GM19397 (cell line): ENCODE data around the gene KDM7A.
A peak's percentile ranks its signal among the peaks of the same experiment; 100 is the strongest.
"Not testable (repeated sequence)": the region's sequence is repeated elsewhere in the genome, so short reads cannot be mapped to it uniquely, and the experiment has no call there.

Experiments
- ATAC-seq: cut with Tn5 transposase; IDR thresholded peaks from one replicate; pipeline ENCODE4 v1.9.1; 2021; ENCODE audit warnings: mild to moderate bottlenecking, moderate library complexity; ENCODE audit not compliant: unreplicated experiment

Gene KDM7A

GRCh38 chr7:140176811-140177702 lies at the start of gene KDM7A:
KDM7A (minus strand) TSS chr7:140176983; CDS start chr7:140176937, 46 bp downstream.
- peak; percentile 84 for ATAC-seq

- no peak for ATAC-seq
Observed at GRCh38 chr7:140225562-140226249, 48.9 kb upstream of the KDM7A start.

GRCh38 chr7:140223515-140224221 lies 46.9 kb upstream of the KDM7A start:
- no peak for ATAC-seq

GRCh38 chr7:140222814-140223213 lies 46.0 kb upstream of the KDM7A start:
- no peak for ATAC-seq

- ATAC-seq, result no peak
Observed at GRCh38 chr7:140219672-140220524, 43.1 kb upstream of the KDM7A start.

- ATAC-seq, result no peak
Observed at GRCh38 chr7:140218656-140219055, 41.9 kb upstream of the KDM7A start.

GRCh38 chr7:140217750-140218501 lies 41.1 kb upstream of the KDM7A start:
- ATAC-seq, result no peak

- ATAC-seq, result no peak
Observed at GRCh38 chr7:140215281-140215680, 38.5 kb upstream of the KDM7A start.

- ATAC-seq, result no peak
Observed at GRCh38 chr7:140214075-140214684, 37.4 kb upstream of the KDM7A start.

- no peak for ATAC-seq
Observed at GRCh38 chr7:140213684-140214074, 36.9 kb upstream of the KDM7A start.

GRCh38 chr7:140212100-140212881 lies 35.5 kb upstream of the KDM7A start:
- ATAC-seq, result peak; percentile 35

- no peak for ATAC-seq
Observed at GRCh38 chr7:140211698-140212097, 34.9 kb upstream of the KDM7A start.

- peak; percentile 92 for ATAC-seq
Observed at GRCh38 chr7:140209866-140210609, 33.3 kb upstream of the KDM7A start.

- ATAC-seq, result no peak
Observed at GRCh38 chr7:140206616-140207389, 30.0 kb upstream of the KDM7A start.

GRCh38 chr7:140205600-140205999 lies 28.8 kb upstream of the KDM7A start:
- ATAC-seq, result no peak

GRCh38 chr7:140203556-140203955 lies 26.8 kb upstream of the KDM7A start:
- no peak for ATAC-seq

- ATAC-seq, result not testable (repeated sequence)
Observed at GRCh38 chr7:140202942-140203341, 26.2 kb upstream of the KDM7A start.
